DMS153 treated with DMSO at 0.1 percent for 48 hours (cell line): Measurements from ENCODE around the gene ZNF185.

Experiments used
- DNase-seq: peaks from one replicate; lab custom pipeline; 2025; ENCODE audit not compliant: unreplicated experiment; lab: John Stamatoyannopoulos, UW

The ZNF185 gene

DNA sequence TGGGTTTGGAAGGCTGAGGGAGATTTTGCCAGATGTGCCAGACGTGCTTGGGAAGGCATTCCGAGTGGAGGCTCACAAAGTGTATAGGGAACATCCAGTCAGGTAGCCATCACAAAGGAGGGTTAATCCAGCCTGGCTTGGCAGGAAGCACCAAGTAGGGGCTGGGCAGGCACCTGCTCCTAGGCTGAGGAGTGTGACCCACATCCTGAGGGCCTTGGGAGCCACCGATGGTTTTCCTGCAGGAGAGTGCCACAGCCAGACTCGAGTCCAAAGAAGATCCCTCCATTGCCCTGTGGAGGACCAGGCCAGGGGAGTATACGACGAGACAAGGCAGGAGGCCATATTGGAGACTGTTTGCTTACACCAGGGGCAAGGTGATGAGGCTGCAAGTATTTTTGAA is 48.8 kb downstream of the ZNF185 start:
- DNase-seq: no peak
